HG03159 (cell line): ENCODE results near the gene SIPA1.
"Not testable (repeated sequence)": the region's sequence is repeated elsewhere in the genome, so short reads cannot be mapped to it uniquely, and the experiment has no call there.

ENCODE experiments used
- ATAC-seq: cut with Tn5 transposase; IDR thresholded peaks from one replicate; pipeline ENCODE4 v1.9.1; 2021; ENCODE audit warnings: mild to moderate bottlenecking, moderate library complexity; ENCODE audit not compliant: unreplicated experiment

SIPA1 gene

GRCh38 chr11:65655570-65656332, 17.9 kb downstream of the SIPA1 start:
- ATAC-seq, result no peak

GRCh38 chr11:65657426-65657825, 19.5 kb downstream of the SIPA1 start:
- no peak for ATAC-seq

GRCh38 chr11:65658174-65659021, 20.5 kb downstream of the SIPA1 start:
- no peak for ATAC-seq

GRCh38 chr11:65660038-65660437, 22.1 kb downstream of the SIPA1 start:
- no peak for ATAC-seq

GRCh38 chr11:65660908-65661307, 23.0 kb downstream of the SIPA1 start:
- not testable (repeated sequence) for ATAC-seq

GRCh38 chr11:65661599-65662246, 23.8 kb downstream of the SIPA1 start:
- no peak for ATAC-seq

- peak; percentile 3 for ATAC-seq
These were observed 24.4 kb downstream of the SIPA1 start for GRCh38 chr11:65662247-65662798.

GRCh38 chr11:65662799-65663638, 25.1 kb downstream of the SIPA1 start, which contains the start of gene RELA:
Gene RELA, minus strand, starts transcription at chr11:65662916. Its CDS starts 84 bp downstream, at chr11:65662832.
- ATAC-seq, result peak; percentile 75

- ATAC-seq, result no peak
These were observed 25.8 kb downstream of the SIPA1 start for GRCh38 chr11:65663639-65664200.

GRCh38 chr11:65672180-65672860, 34.4 kb downstream of the SIPA1 start:
- ATAC-seq, result no peak

- no peak for ATAC-seq
These were observed 35.1 kb downstream of the SIPA1 start for GRCh38 chr11:65672982-65673381.

GRCh38 chr11:65680192-65680743, 42.4 kb downstream of the SIPA1 start:
- no peak for ATAC-seq

- not testable (repeated sequence) for ATAC-seq
These were observed 45.6 kb downstream of the SIPA1 start for GRCh38 chr11:65683480-65683879.

GRCh38 chr11:65685981-65686380, 48.1 kb downstream of the SIPA1 start:
- ATAC-seq, result no peak

GRCh38 chr11:65691847-65692246, 53.9 kb downstream of the SIPA1 start:
- ATAC-seq, result not testable (repeated sequence)

GRCh38 chr11:65692367-65692766, 54.5 kb downstream of the SIPA1 start:
- no peak for ATAC-seq

- no peak for ATAC-seq
These were observed 57.7 kb downstream of the SIPA1 start for GRCh38 chr11:65695459-65696241.
